Pancreas (tissue), 10 donors: ENCODE results near the gene GRIN2A. TPM values are rescaled to one million over a fixed set of nuclear protein-coding genes. Genes with fewer than 3 reads are reported as not detected.

Experiments used
- ATAC-seq, 4 donors: fragments of 200-7000 bp; cut with Tn5 transposase; one replicate each; pipeline versions ENCODE4 v1.8.0 to v1.9.1; 2020; ENCODE audit warnings: mild to moderate bottlenecking in 4 of 4, moderate library complexity in 4 of 4
- DNase-seq, 6 donors: peaks; one replicate each; pipeline ENCODE4 v3.0.0-alpha.2; 2020
- FAIRE-seq: peaks from 2 replicates; lab custom pipeline; 2012; peaks lifted over from hg19 to GRCh38; lab: Jason Lieb, UNC
- H3K27ac ChIP-seq, 4 donors: fragments of 200-600 bp; sonication (generic); 1 replicate in 3 of 4; 2 replicates in 1 of 4; pipeline versions ENCODE4 v1.5.0 to v1.8.0; 2020
- H3K27me3 ChIP-seq, 4 donors: fragments of 200-600 bp; one replicate each; pipeline ENCODE4 v1.8.0; 2021
- H3K36me3 ChIP-seq, 3 donors: fragments of 200-600 bp; sonication (generic) in 1 of 3; one replicate each; pipeline versions ENCODE4 v1.5.0 to v1.8.0; 2020 to 2021
- H3K4me1 ChIP-seq, 3 donors: fragments of 200-600 bp; one replicate each; pipeline ENCODE4 v1.8.0; 2021
- H3K4me3 ChIP-seq, 4 donors: fragments of 200-600 bp; sonication (generic) in 2 of 4; one replicate each; pipeline versions ENCODE4 v1.5.0 to v1.8.0; 2020 to 2021
- H3K9me3 ChIP-seq, 4 donors: fragments of 200-600 bp; one replicate each; pipeline ENCODE4 v1.8.0; 2021
- CTCF ChIP-seq, 4 donors: fragments of 200-600 bp; sonication (generic) in 3 of 4; IDR thresholded peaks; one replicate each; pipeline versions ENCODE4 v1.5.0 to v1.8.0; 2021; ENCODE audit warnings: antibody characterized with exemption in 4 of 4
- WGBS, 2 donors: extraction: QIAGEN DNeasy Blood & Tissue Kit; methylation state at CpG; one replicate each; pipeline ENCODE4 v1.1.7; 2013; 5-methylcytosine and 5-hydroxymethylcytosine counted together
- intact Hi-C, 3 donors: fragments of 100-400 bp; cut with DNase I; formaldehyde crosslinking; loops; one replicate each; pipeline versions ENCODE4 v1.11.1 to v1.14.2; 2022
- polyA plus RNA-seq, 2 donors: library from polyadenylated mRNA; stranded (reverse); fragments of 200-250 nt; gene quantifications; one replicate each; pipeline ENCODE4 v1.2.3, GENCODE V29; 2013
- total RNA-seq, 6 donors: library from RNA; stranded (reverse); fragmentation: NEBNext Ultra II Directional in 4 of 6; extraction: Animal tissue kit (Norgen Biotek cat#: 25700) in 4 of 6; gene quantifications; one replicate each; pipeline versions ENCODE4 v1.2.1 to v1.2.4, GENCODE V29; 2021 to 2023
- donor health status: healthy with polysubstance abuse.
- donor health status: DM: no; HTN: no; CAD: no; lungs with moderate emphysema.
- donor health status: DM: no; HTN: no; CAD: no.
- donor health status: control.
- donor health status: control.
- donor health status: Bipolar disorder and iron deficiency.
- donor health status: DM: yes; HTN: yes; CAD: no.
- donor health status: DM: no; HTN: no; CAD: no.
- donor health status: DM: no; HTN: no; CAD: no.
- donor health status: DM: yes; HTN: yes; CAD: no.

GRIN2A gene
- total and polyA plus RNA-seq, 8 donors = 0.09 to 2.2 (median 0.32) TPM

- no peak for TF ChIP-seq CTCF (IDR thresholded peaks at IDR 0.05)
- Histone ChIP-seq H3K36me3 (no peaks in the 10 kb centered on the region), H3K4me1 (no peaks in the 10 kb centered on the region), H3K27me3 (no peaks in the 10 kb centered on the region), H3K4me3 (no peak overlapping the region), H3K9me3 (no peaks in the 10 kb centered on the region), H3K27ac (no peak overlapping the region)
- no peak for FAIRE-seq
- WGBS, 2 donors = 35 to 41% methylated on average over 8 of the region's 8 CpGs
- no peak for ATAC-seq
- no peak for DNase-seq
- intact Hi-C loops = no loop called here
Observed at GRCh38 chr16:10027553-10027952, 154.7 kb downstream of the GRIN2A start.

- H3K9me3 ChIP-seq = no peaks in the 10 kb centered on the region
- no peaks in the 10 kb centered on the region for H3K36me3 ChIP-seq
- no peak for TF ChIP-seq CTCF (IDR thresholded peaks at IDR 0.05)
- intact Hi-C loops = no loop called here
- H3K4me1 ChIP-seq = no peaks in the 10 kb centered on the region
- no peak for DNase-seq
- H3K27ac ChIP-seq = no peak overlapping the region
- ATAC-seq = no peak
- 38 to 51% methylated on average over 5 of the region's 5 CpGs for WGBS, 2 donors
- H3K4me3 ChIP-seq = no peak overlapping the region
- H3K27me3 ChIP-seq = no peaks in the 10 kb centered on the region
- FAIRE-seq = no peak
Observed at GRCh38 chr16:10026593-10026992, 155.6 kb downstream of the GRIN2A start.

- DNase-seq (no peak), ATAC-seq (no peak), FAIRE-seq (no peak)
- Histone ChIP-seq H3K4me3 (no peak overlapping the region), H3K27me3 (no peaks in the 10 kb centered on the region), H3K36me3 (no peaks in the 10 kb centered on the region), H3K27ac (no peak overlapping the region), H3K9me3 (no peaks in the 10 kb centered on the region), H3K4me1 (no peaks in the 10 kb centered on the region)
- 90% methylated on average over 5 of the region's 5 CpGs for WGBS, 2 donors
- TF ChIP-seq CTCF (IDR thresholded peaks at IDR 0.05) = no peak
- intact Hi-C loops = no loop called here
Observed at GRCh38 chr16:10022098-10022497, 160.1 kb downstream of the GRIN2A start.

GRCh38 chr16:10020866-10021265 lies 161.4 kb downstream of the GRIN2A start:
- TF ChIP-seq CTCF (IDR thresholded peaks at IDR 0.05) = no peak
- FAIRE-seq (no peak), ATAC-seq (no peak), DNase-seq (no peak)
- intact Hi-C loops = no loop called here
- no peaks in the 10 kb centered on the region for H3K36me3 ChIP-seq
- no peaks in the 10 kb centered on the region for H3K4me1 ChIP-seq
- no peaks in the 10 kb centered on the region for H3K9me3 ChIP-seq
- no peak overlapping the region for H3K27ac ChIP-seq
- no peak overlapping the region for H3K4me3 ChIP-seq
- H3K27me3 ChIP-seq = no peaks in the 10 kb centered on the region
- 38 to 56% methylated on average over 3 of the region's 3 CpGs for WGBS, 2 donors

- 51 to 73% methylated on average over 3 of the region's 3 CpGs for WGBS, 2 donors
- no peak for ATAC-seq
Observed at GRCh38 chr16:10016752-10017151, 165.5 kb downstream of the GRIN2A start.

More at GRCh38 chr16:10016752-10017151, 165.5 kb downstream of the GRIN2A start:
- no peak for FAIRE-seq
- no peak for TF ChIP-seq CTCF (IDR thresholded peaks at IDR 0.05)
- no peak for DNase-seq
- no peak overlapping the region for H3K27ac ChIP-seq
- H3K4me3 ChIP-seq = no peak overlapping the region
- no peaks in the 10 kb centered on the region for H3K9me3 ChIP-seq
- H3K4me1 ChIP-seq = no peaks in the 10 kb centered on the region
- no peaks in the 10 kb centered on the region for H3K36me3 ChIP-seq
- intact Hi-C loops = no loop called here
- no peaks in the 10 kb centered on the region for H3K27me3 ChIP-seq
